ENCODE measurements around the gene FKBP1A. TPM values are rescaled to one million over a fixed set of nuclear protein-coding genes. Genes with fewer than 3 reads are reported as not detected.

FKBP1A gene
- total RNA-seq = 100 to 1,000 TPM; 168 to 326 (median 300) TPM
- long read RNA-seq, donor 1, transcript FKBP1A-204 (5 exons, 1,622 nt) = major isoform, 167 of 186 reads
- long read RNA-seq, donor 1, transcript FKBP1A-211 (4 exons, 1,518 nt) = minor isoform, 5 of 186 reads
- long read RNA-seq, donor 1, partial matches to known transcripts = 3 of 186 reads
- long read RNA-seq, donor 1, other reads (novel, unspliced or antisense) = 5 of 186 reads
- long read RNA-seq, donor 2, transcript FKBP1A-203 (4 exons, 976 nt) = minor isoform, 6 of 475 reads
- long read RNA-seq, donor 2, transcript FKBP1A-211 (4 exons, 1,518 nt) = minor isoform, 6 of 475 reads
- long read RNA-seq, donor 2, transcript FKBP1A-204 (5 exons, 1,622 nt) = major isoform, 402 of 475 reads
- long read RNA-seq, donor 2, partial matches to known transcripts = 7 of 475 reads
- long read RNA-seq, donor 2, other reads (novel, unspliced or antisense) = 50 of 475 reads

DNA sequence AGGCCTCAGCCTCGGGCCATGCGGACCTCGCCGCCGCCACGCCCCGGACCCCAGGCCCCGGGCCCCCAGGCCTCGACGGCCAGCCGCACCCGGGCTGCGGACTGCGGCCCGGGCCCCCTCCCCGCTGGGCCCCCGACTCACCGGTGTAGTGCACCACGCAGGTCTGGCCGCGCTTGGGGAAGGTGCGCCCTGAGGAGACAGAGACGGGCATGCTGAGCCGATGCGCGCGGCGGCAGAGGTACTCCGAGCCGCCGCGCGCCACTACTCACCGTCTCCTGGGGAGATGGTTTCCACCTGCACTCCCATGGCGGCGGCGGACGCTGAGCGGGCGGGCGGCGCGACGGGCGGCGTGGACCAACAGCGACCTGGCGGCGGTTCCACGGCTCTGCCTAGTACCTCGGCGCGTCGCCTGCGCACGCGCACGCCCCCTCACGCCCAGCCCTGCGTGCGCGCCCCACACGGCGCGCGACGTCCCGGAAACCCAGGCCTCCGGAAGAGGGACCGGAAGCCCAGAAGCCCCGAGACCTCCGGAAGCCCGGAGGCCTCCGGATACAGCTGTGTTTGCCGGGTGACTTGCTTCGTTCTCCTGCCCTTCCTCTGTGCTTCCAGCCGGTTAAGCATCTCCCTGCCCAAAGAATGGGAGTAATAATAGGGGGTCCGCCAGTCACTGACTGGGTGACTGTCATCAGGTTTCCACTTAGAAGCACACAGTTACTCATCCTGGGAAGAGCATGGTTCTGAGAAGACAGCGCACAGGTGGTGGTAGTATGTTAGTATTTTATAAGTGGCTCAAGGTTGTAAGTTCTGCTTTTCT, at the start of gene FKBP1A:
Gene FKBP1A, minus strand, starts transcription at position 362 of the 814 bp plus-strand sequence. Its CDS starts 56 bp downstream, at position 306.
- peaks cover 37% of the 10 kb centered on the region for H3K4me1 ChIP-seq (ENCODE audit: low read depth)
- intact Hi-C loops (cut with DNase I, micrococcal nuclease) = loop anchor here in 1 of 2 donors (5.0 kb wide), 2 partner anchors 66 to 81 kb away; partner anchors contain the start of gene SDCBP2

GRCh38 chr20:1442304-1442703, 49.5 kb upstream of the FKBP1A start:
- intact Hi-C loops (cut with DNase I, micrococcal nuclease) = no loop called here
- no peaks in the 10 kb centered on the region for H3K9me3 ChIP-seq
- H3K36me3 ChIP-seq (ENCODE audit: low read depth) = peaks cover 18% of the 10 kb centered on the region
- TF ChIP-seq, protein P1, sequence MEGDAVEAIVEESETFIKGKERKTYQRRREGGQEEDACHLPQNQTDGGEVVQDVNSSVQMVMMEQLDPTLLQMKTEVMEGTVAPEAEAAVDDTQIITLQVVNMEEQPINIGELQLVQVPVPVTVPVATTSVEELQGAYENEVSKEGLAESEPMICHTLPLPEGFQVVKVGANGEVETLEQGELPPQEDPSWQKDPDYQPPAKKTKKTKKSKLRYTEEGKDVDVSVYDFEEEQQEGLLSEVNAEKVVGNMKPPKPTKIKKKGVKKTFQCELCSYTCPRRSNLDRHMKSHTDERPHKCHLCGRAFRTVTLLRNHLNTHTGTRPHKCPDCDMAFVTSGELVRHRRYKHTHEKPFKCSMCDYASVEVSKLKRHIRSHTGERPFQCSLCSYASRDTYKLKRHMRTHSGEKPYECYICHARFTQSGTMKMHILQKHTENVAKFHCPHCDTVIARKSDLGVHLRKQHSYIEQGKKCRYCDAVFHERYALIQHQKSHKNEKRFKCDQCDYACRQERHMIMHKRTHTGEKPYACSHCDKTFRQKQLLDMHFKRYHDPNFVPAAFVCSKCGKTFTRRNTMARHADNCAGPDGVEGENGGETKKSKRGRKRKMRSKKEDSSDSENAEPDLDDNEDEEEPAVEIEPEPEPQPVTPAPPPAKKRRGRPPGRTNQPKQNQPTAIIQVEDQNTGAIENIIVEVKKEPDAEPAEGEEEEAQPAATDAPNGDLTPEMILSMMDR (IDR thresholded peaks at IDR 0.05) = no peak
- peaks cover 2% of the 10 kb centered on the region for H3K4me1 ChIP-seq (ENCODE audit: low read depth)
- ATAC-seq (no peak), DNase-seq (no peak)
- H3K4me3 ChIP-seq = no peak overlapping the region

More for the DNA sequence above, at the start of gene FKBP1A:
- ATAC-seq = peak; percentile 98
- H3K36me3 ChIP-seq (ENCODE audit: low read depth) = no peaks in the 10 kb centered on the region
- DNase-seq = peak; percentile 93 to 96 (median 96)
- H3K9me3 ChIP-seq = no peaks in the 10 kb centered on the region
- TF ChIP-seq, protein P1 (IDR thresholded peaks at IDR 0.05) = peak; percentile 13
- H3K4me3 ChIP-seq = peak within 1 kb of the TSS; percentile 88

- Histone ChIP-seq H3K4me1 (ENCODE audit: low read depth) (peaks cover 2% of the 10 kb centered on the region), H3K9me3 (no peaks in the 10 kb centered on the region), H3K36me3 (ENCODE audit: low read depth) (peaks cover 18% of the 10 kb centered on the region), H3K4me3 (no peak overlapping the region)
- ATAC-seq (no peak), DNase-seq (no peak)
- TF ChIP-seq, protein P1 (IDR thresholded peaks at IDR 0.05) = no peak
- intact Hi-C loops (cut with DNase I, micrococcal nuclease) = no loop called here
These were observed 48.3 kb upstream of the FKBP1A start for GRCh38 chr20:1441133-1441532.

- H3K9me3 ChIP-seq = no peaks in the 10 kb centered on the region
- TF ChIP-seq, protein P1 (IDR thresholded peaks at IDR 0.05) = no peak
- DNase-seq (peak in 1 of 3 donors; percentile 15), ATAC-seq (peak; percentile 35)
- H3K4me1 ChIP-seq (ENCODE audit: low read depth) = peaks cover 2% of the 10 kb centered on the region
- intact Hi-C loops (cut with DNase I, micrococcal nuclease) = no loop called here
- no peak overlapping the region for H3K4me3 ChIP-seq
- peaks cover 10% of the 10 kb centered on the region for H3K36me3 ChIP-seq (ENCODE audit: low read depth)
These were observed 47.2 kb upstream of the FKBP1A start for GRCh38 chr20:1440024-1440423.

- intact Hi-C loops (cut with DNase I, micrococcal nuclease) = loop anchor here (5.0 kb wide), 1 partner anchor 126 kb away; no protein-coding TSS in a partner anchor
- DNase-seq = no peak
- no peak for ATAC-seq
- Histone ChIP-seq H3K4me3 (no peak overlapping the region), H3K9me3 (no peaks in the 10 kb centered on the region), H3K4me1 (ENCODE audit: low read depth) (peaks cover 2% of the 10 kb centered on the region), H3K36me3 (ENCODE audit: low read depth) (peaks cover 3% of the 10 kb centered on the region)
- TF ChIP-seq, protein P1 (IDR thresholded peaks at IDR 0.05) = no peak
These were observed 45.5 kb upstream of the FKBP1A start for GRCh38 chr20:1438361-1438760.
